ENCODE measurements around the gene BAIAP3.
"Not testable (repeated sequence)": the region's sequence is repeated elsewhere in the genome, so short reads cannot be mapped to it uniquely, and the experiment has no call there.

BAIAP3 gene

DNA sequence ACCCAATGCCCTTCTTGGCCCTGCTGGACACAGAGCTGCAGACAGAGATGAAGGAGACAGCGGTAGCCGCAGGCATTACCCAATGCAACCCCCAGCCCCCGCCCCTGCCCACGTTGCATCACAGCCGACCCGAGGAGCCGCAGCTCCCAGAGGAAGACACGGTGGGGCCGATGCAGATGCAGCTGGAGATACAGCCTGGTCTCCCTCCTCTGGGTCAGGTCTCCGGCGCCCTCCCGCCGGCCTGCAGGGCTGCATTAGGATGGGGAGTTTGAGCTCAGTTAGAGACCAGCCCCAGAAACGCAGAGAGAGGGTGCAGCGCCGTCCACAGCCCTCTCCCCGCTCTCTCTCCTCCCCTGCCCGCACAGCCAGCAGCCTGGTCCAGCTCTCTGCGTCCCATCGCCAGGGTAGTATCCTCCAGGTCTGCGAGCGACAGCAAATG, 43.4 kb upstream of the BAIAP3 start:
- Histone ChIP-seq H3K27ac (ENCODE audit: low read length) (no peak overlapping the region), H3K9me3 (ENCODE audit: insufficient read depth, low read length, severe bottlenecking) (no peaks in the 10 kb centered on the region), H3K4me1 (ENCODE audit: insufficient read depth, low read length) (no peaks in the 10 kb centered on the region), H3K27me3 (ENCODE audit: insufficient read depth, low read length, poor library complexity) (no peaks in the 10 kb centered on the region), H3K36me3 (ENCODE audit: insufficient read depth, low read length) (no peaks in the 10 kb centered on the region), H3K4me3 (ENCODE audit: low read depth in 1 of 2, low read length in 2 of 2) (no peak overlapping the region), H2AFZ (ENCODE audit: low read depth, low read length) (no peak overlapping the region), H4K20me1 (ENCODE audit: insufficient read depth, low read length) (no peaks in the 10 kb centered on the region), H3K4me2 (ENCODE audit: insufficient read depth, low read length) (no peak overlapping the region), H3K79me2 (ENCODE audit: insufficient read depth, low read length) (no peaks in the 10 kb centered on the region), H3K9ac (ENCODE audit: low read depth, low read length) (no peak overlapping the region)
- ATAC-seq (ENCODE audit: insufficient read depth, low read depth) (no peak), DNase-seq (no peak)
- no peak for TF ChIP-seq EZH2 (IDR thresholded peaks at IDR 0.05; ENCODE audit: borderline replicate concordance, low read depth, low read length, severe bottlenecking)
- TF ChIP-seq, protein P1, sequence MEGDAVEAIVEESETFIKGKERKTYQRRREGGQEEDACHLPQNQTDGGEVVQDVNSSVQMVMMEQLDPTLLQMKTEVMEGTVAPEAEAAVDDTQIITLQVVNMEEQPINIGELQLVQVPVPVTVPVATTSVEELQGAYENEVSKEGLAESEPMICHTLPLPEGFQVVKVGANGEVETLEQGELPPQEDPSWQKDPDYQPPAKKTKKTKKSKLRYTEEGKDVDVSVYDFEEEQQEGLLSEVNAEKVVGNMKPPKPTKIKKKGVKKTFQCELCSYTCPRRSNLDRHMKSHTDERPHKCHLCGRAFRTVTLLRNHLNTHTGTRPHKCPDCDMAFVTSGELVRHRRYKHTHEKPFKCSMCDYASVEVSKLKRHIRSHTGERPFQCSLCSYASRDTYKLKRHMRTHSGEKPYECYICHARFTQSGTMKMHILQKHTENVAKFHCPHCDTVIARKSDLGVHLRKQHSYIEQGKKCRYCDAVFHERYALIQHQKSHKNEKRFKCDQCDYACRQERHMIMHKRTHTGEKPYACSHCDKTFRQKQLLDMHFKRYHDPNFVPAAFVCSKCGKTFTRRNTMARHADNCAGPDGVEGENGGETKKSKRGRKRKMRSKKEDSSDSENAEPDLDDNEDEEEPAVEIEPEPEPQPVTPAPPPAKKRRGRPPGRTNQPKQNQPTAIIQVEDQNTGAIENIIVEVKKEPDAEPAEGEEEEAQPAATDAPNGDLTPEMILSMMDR (IDR thresholded peaks at IDR 0.05; ENCODE audit: borderline replicate concordance, extremely low read depth, low read length, poor library complexity, severe bottlenecking) = no peak

DNA sequence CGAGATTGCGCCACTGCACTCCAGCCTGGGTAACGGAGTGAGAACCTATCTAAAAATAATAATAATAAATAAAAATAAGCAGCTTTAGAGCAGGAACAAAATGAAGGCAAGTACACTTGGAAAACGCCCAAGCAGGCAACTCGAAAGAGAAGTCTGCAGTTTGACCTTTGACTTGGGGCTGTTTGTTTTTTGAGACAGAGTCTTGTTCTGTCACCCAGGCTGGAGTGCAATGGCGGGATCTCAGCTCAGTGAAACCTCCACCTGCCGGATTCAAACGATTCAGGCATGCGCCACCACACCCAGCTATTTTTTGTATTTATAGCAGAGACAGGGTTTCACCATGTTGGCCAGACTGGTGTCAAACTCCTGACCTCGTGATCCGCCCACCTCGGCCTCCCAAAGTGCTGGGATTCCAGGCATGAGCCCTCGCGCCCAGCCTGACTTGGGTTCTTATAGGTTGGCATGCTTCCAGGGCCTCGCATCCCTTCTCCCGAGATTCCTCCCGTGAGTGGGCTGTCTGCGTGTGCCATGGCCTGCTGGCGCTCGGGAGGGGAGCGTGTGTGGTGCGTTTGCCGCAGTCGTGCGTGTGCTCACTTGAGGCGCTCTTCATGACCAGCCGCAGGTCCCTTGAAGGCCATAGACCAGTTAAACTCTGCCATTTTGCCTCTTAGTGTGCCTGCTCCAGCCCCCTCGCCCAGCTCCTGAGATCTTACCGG, 42.4 kb upstream of the BAIAP3 start:
- no peaks in the 10 kb centered on the region for H3K27me3 ChIP-seq (ENCODE audit: insufficient read depth, low read length, poor library complexity)
- no peaks in the 10 kb centered on the region for H4K20me1 ChIP-seq (ENCODE audit: insufficient read depth, low read length)
- no peak overlapping the region for H3K9ac ChIP-seq (ENCODE audit: low read depth, low read length)
- H3K4me2 ChIP-seq (ENCODE audit: insufficient read depth, low read length) = no peak overlapping the region
- DNase-seq = no peak
- H3K4me1 ChIP-seq (ENCODE audit: insufficient read depth, low read length) = no peaks in the 10 kb centered on the region
- ATAC-seq (ENCODE audit: insufficient read depth, low read depth) = no peak
- no peak overlapping the region for H3K4me3 ChIP-seq (ENCODE audit: low read depth in 1 of 2, low read length in 2 of 2)
- H3K9me3 ChIP-seq (ENCODE audit: insufficient read depth, low read length, severe bottlenecking) = no peaks in the 10 kb centered on the region
- no peak overlapping the region for H2AFZ ChIP-seq (ENCODE audit: low read depth, low read length)
- TF ChIP-seq EZH2 (IDR thresholded peaks at IDR 0.05; ENCODE audit: borderline replicate concordance, low read depth, low read length, severe bottlenecking) = no peak
- TF ChIP-seq, protein P1 (IDR thresholded peaks at IDR 0.05; ENCODE audit: borderline replicate concordance, extremely low read depth, low read length, poor library complexity, severe bottlenecking) = no peak
- H3K79me2 ChIP-seq (ENCODE audit: insufficient read depth, low read length) = no peaks in the 10 kb centered on the region
- no peaks in the 10 kb centered on the region for H3K36me3 ChIP-seq (ENCODE audit: insufficient read depth, low read length)
- no peak overlapping the region for H3K27ac ChIP-seq (ENCODE audit: low read length)

DNA sequence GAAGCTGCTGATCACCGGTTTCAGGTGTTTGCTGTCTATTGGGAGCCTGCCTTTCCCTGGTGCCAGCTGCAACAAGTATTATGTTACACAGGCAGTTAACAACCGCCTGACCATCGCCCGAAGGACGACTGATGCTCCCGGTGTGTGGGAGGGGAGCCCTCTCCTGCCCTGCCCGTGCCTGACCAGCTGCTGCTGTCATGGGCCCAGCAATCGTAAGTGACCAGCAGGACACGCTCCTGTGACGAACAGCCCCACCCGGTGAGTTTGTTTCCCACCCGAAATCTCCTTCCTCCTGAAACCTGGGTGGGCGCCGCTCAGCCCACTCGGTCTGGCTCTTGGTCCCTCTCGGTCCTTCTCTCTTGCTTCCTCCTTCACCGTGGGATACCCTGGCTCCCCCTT, 41.9 kb upstream of the BAIAP3 start:
- no peaks in the 10 kb centered on the region for H3K27me3 ChIP-seq (ENCODE audit: insufficient read depth, low read length, poor library complexity)

DNA sequence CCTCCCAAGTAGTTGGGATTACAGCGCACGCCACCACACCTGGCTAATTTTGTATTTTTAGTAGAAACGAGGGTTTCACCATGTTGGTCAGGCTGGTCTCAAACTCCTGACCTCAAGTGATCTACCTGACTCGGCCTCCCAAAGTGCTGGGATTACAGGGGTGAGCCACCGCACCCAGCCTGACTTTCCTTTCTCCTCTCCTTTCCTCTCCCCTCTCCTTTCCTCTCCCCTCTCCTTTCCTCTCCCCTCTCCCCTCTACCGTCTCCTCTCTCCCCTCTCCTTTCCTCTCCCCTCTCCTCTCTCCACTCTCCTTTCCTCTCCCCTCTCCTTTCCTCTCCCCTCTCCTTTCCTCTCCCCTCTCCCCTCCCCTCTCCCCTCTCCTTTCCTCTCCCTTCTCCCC, 41.2 kb upstream of the BAIAP3 start:
- not testable (repeated sequence) for H4K20me1 ChIP-seq (ENCODE audit: insufficient read depth, low read length); H3K27ac ChIP-seq (ENCODE audit: low read length); ATAC-seq (ENCODE audit: insufficient read depth, low read depth); H3K36me3 ChIP-seq (ENCODE audit: insufficient read depth, low read length); H3K27me3 ChIP-seq (ENCODE audit: insufficient read depth, low read length, poor library complexity); H3K4me2 ChIP-seq (ENCODE audit: insufficient read depth, low read length); H3K79me2 ChIP-seq (ENCODE audit: insufficient read depth, low read length); H3K9me3 ChIP-seq (ENCODE audit: insufficient read depth, low read length, severe bottlenecking); DNase-seq; H3K4me1 ChIP-seq (ENCODE audit: insufficient read depth, low read length); H3K9ac ChIP-seq (ENCODE audit: low read depth, low read length); H2AFZ ChIP-seq (ENCODE audit: low read depth, low read length); H3K4me3 ChIP-seq (ENCODE audit: low read depth in 1 of 2, low read length in 2 of 2)

More for the DNA sequence above, 41.9 kb upstream of the BAIAP3 start:
- Histone ChIP-seq H3K4me1 (ENCODE audit: insufficient read depth, low read length) (no peaks in the 10 kb centered on the region), H4K20me1 (ENCODE audit: insufficient read depth, low read length) (no peaks in the 10 kb centered on the region), H2AFZ (ENCODE audit: low read depth, low read length) (no peak overlapping the region), H3K4me3 (ENCODE audit: low read depth in 1 of 2, low read length in 2 of 2) (no peak overlapping the region), H3K79me2 (ENCODE audit: insufficient read depth, low read length) (no peaks in the 10 kb centered on the region), H3K4me2 (ENCODE audit: insufficient read depth, low read length) (no peak overlapping the region), H3K36me3 (ENCODE audit: insufficient read depth, low read length) (no peaks in the 10 kb centered on the region), H3K27ac (ENCODE audit: low read length) (no peak overlapping the region), H3K9me3 (ENCODE audit: insufficient read depth, low read length, severe bottlenecking) (no peaks in the 10 kb centered on the region), H3K9ac (ENCODE audit: low read depth, low read length) (no peak overlapping the region)
- ATAC-seq (ENCODE audit: insufficient read depth, low read depth) (no peak), DNase-seq (no peak)
- no peak for TF ChIP-seq EZH2 (IDR thresholded peaks at IDR 0.05; ENCODE audit: borderline replicate concordance, low read depth, low read length, severe bottlenecking)
- TF ChIP-seq, protein P1 (IDR thresholded peaks at IDR 0.05; ENCODE audit: borderline replicate concordance, extremely low read depth, low read length, poor library complexity, severe bottlenecking) = no peak

DNA sequence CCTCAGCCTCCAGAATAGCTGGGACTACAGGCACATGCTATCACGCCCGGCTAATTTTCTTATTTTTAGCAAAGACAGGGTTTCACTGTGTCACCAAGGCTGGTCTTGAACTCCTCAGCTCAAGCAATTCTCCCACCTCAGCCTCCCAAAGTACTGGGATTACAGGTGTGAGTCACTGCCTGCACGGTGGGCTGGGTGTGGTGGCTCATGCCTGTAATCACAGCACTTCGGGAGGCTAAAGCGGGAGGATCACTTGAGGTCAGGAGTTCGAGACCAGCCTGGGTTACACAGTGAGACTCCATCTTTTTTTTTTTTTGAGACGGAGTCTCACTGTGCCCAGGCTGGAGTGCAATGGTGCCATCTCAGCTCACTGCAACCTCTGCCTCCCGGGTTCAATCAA, 40.6 kb upstream of the BAIAP3 start:
- not testable (repeated sequence) for ATAC-seq (ENCODE audit: insufficient read depth, low read depth); H3K9ac ChIP-seq (ENCODE audit: low read depth, low read length); H3K27me3 ChIP-seq (ENCODE audit: insufficient read depth, low read length, poor library complexity); H2AFZ ChIP-seq (ENCODE audit: low read depth, low read length); H3K4me2 ChIP-seq (ENCODE audit: insufficient read depth, low read length); H3K4me1 ChIP-seq (ENCODE audit: insufficient read depth, low read length); DNase-seq; H3K79me2 ChIP-seq (ENCODE audit: insufficient read depth, low read length); H3K27ac ChIP-seq (ENCODE audit: low read length); H3K9me3 ChIP-seq (ENCODE audit: insufficient read depth, low read length, severe bottlenecking); H3K36me3 ChIP-seq (ENCODE audit: insufficient read depth, low read length); H4K20me1 ChIP-seq (ENCODE audit: insufficient read depth, low read length); H3K4me3 ChIP-seq (ENCODE audit: low read depth in 1 of 2, low read length in 2 of 2)
